HepG2 (cell line): ENCODE data around the gene BTBD17. TPM values are rescaled to one million over a fixed set of nuclear protein-coding genes. Genes with fewer than 3 reads are reported as not detected.
A peak's percentile ranks its signal among the peaks of the same experiment; 100 is the strongest.

Experiments
- ATM ChIP-seq: fragments of 450-650 bp; IDR thresholded peaks from 2 replicates; pipeline ENCODE4 v1.7.1; 2017; ENCODE audit warnings: mild to moderate bottlenecking, borderline replicate concordance
- CEBPB ChIP-seq: IDR thresholded peaks from 2 replicates; pipeline ENCODE4 v1.6.1; 2011; ENCODE audit warnings: low read depth, low read length, improper control_type of control experiment, borderline replicate concordance
- FOSL2 ChIP-seq: sonication (generic); formaldehyde crosslinking; IDR thresholded peaks from 2 replicates; pipeline ENCODE4 v1.4.0; 2020; ENCODE audit warnings: missing genetic modification reagents
- GABPA ChIP-seq, 2 experiments: IDR thresholded peaks; 2 replicates each; pipeline ENCODE4 v1.6.1; 2011 to 2016; ENCODE audit warnings: low read depth in 2 of 2, low read length in 1 of 2, missing biosample characterization in 1 of 2, missing genetic modification characterization in 1 of 2
- MEIS2 ChIP-seq: sonication (generic); formaldehyde crosslinking; IDR thresholded peaks from 2 replicates; pipeline ENCODE4 v1.9.0; 2021; ENCODE audit warnings: mild to moderate bottlenecking, missing genetic modification reagents
- PCBP1 ChIP-seq: fragments of 200-400 bp; formaldehyde crosslinking; IDR thresholded peaks from 2 replicates; pipeline ENCODE4 v1.6.1; 2017; ENCODE audit warnings: mild to moderate bottlenecking, low read depth, low read length, borderline replicate concordance
- REL ChIP-seq: sonication (generic); formaldehyde crosslinking; conservative IDR thresholded peaks from 2 replicates; pipeline ENCODE4 v1.8.0; 2022; ENCODE audit warnings: mild to moderate bottlenecking, missing genetic modification reagents, moderate library complexity
- SMC3 ChIP-seq: IDR thresholded peaks from 2 replicates; pipeline ENCODE4 v1.6.1; 2011; ENCODE audit warnings: low read length, improper control_type of control experiment
- SP140L ChIP-seq: sonication (generic); formaldehyde crosslinking; IDR thresholded peaks from 2 replicates; pipeline ENCODE4 v1.4.0; 2020; ENCODE audit warnings: missing genetic modification reagents, borderline replicate concordance
- ZNF101 ChIP-seq: sonication (generic); formaldehyde crosslinking; IDR thresholded peaks from 2 replicates; pipeline ENCODE4 v1.4.0; 2020; ENCODE audit warnings: mild to moderate bottlenecking, low read depth, missing genetic modification reagents, borderline replicate concordance
- ZNF331 ChIP-seq: sonication (generic); formaldehyde crosslinking; IDR thresholded peaks from 2 replicates; pipeline ENCODE4 v1.4.0; 2020; ENCODE audit warnings: missing genetic modification reagents
- ZNF530 ChIP-seq: sonication (generic); formaldehyde crosslinking; IDR thresholded peaks from 2 replicates; pipeline ENCODE4 v1.5.0; 2020; ENCODE audit warnings: low read depth, mild to moderate bottlenecking, missing genetic modification reagents
- ZNF709 ChIP-seq: sonication (generic); formaldehyde crosslinking; IDR thresholded peaks from 2 replicates; pipeline ENCODE4 v1.5.0; 2020; ENCODE audit warnings: mild to moderate bottlenecking, missing genetic modification reagents
- ZNF720 ChIP-seq: sonication (generic); formaldehyde crosslinking; IDR thresholded peaks from 2 replicates; pipeline ENCODE4 v1.4.0; 2020; ENCODE audit warnings: missing genetic modification reagents
- ZNF891 ChIP-seq: sonication (generic); formaldehyde crosslinking; IDR thresholded peaks from 2 replicates; pipeline ENCODE4 v1.5.0; 2020; ENCODE audit warnings: mild to moderate bottlenecking, missing genetic modification reagents
- ZSCAN31 ChIP-seq: sonication (generic); formaldehyde crosslinking; IDR thresholded peaks from 2 replicates; pipeline ENCODE4 v1.5.0; 2020; ENCODE audit warnings: low read depth, mild to moderate bottlenecking, missing genetic modification reagents
- polyA plus RNA-seq, 8 experiments: library from polyadenylated mRNA; depleted of rRNA in 3 of 8; stranded (reverse) in 7 of 8; unstranded in 1 of 8; fragments of >200 nt; fragmentation: Illumina TruSeq in 4 of 8; extraction: Trizol in 4 of 8; gene quantifications; 2 replicates each; pipeline versions ENCODE4 v1.2.1 to v1.2.3, GENCODE V29; 2011 to 2016; ENCODE audit warnings: low read depth in 4 of 8, missing spikeins in 1 of 8, mixed read lengths in 1 of 8; ENCODE audit not compliant: insufficient read depth in 1 of 8
- total RNA-seq, 5 experiments: library from RNA; depleted of rRNA; stranded (reverse); fragments of >200 nt; fragmentation: Illumina TruSeq; extraction: Trizol; gene quantifications; 2 replicates each; pipeline ENCODE4 v1.2.3, GENCODE V29; 2016; ENCODE audit warnings: low read depth in 1 of 5
- TF ChIP-seq, protein P1 (sequence below): sonication (generic); formaldehyde crosslinking; IDR thresholded peaks from 2 replicates; pipeline ENCODE4 v1.9.0; 2022; ENCODE audit warnings: low read depth, missing genetic modification reagents
- TF ChIP-seq, protein P2 (sequence below): sonication (generic); formaldehyde crosslinking; IDR thresholded peaks from 2 replicates; pipeline ENCODE4 v1.5.0; 2020; ENCODE audit warnings: missing genetic modification reagents
- TF ChIP-seq, protein P3 (sequence below): sonication (generic); formaldehyde crosslinking; conservative IDR thresholded peaks from 2 replicates; pipeline ENCODE4 v1.4.0; 2020; ENCODE audit warnings: missing genetic modification reagents
- TF ChIP-seq, protein P4 (sequence below): IDR thresholded peaks from 2 replicates; pipeline ENCODE4 v1.6.1; 2012; ENCODE audit warnings: inconsistent platforms
- TF ChIP-seq, protein P5 (sequence below): IDR thresholded peaks from 2 replicates; pipeline ENCODE4 v1.6.1; 2016; ENCODE audit warnings: control low read depth
- TF ChIP-seq, protein P6 (sequence below): sonication (generic); formaldehyde crosslinking; conservative IDR thresholded peaks from 2 replicates; pipeline ENCODE4 v1.4.0; 2020; ENCODE audit warnings: missing genetic modification reagents

The BTBD17 gene
- total and polyA plus RNA-seq, 2 of the 13 experiments (the other 11 are each of a cell fraction or from before 2014, with no cell fraction given) = not detected

DNA sequence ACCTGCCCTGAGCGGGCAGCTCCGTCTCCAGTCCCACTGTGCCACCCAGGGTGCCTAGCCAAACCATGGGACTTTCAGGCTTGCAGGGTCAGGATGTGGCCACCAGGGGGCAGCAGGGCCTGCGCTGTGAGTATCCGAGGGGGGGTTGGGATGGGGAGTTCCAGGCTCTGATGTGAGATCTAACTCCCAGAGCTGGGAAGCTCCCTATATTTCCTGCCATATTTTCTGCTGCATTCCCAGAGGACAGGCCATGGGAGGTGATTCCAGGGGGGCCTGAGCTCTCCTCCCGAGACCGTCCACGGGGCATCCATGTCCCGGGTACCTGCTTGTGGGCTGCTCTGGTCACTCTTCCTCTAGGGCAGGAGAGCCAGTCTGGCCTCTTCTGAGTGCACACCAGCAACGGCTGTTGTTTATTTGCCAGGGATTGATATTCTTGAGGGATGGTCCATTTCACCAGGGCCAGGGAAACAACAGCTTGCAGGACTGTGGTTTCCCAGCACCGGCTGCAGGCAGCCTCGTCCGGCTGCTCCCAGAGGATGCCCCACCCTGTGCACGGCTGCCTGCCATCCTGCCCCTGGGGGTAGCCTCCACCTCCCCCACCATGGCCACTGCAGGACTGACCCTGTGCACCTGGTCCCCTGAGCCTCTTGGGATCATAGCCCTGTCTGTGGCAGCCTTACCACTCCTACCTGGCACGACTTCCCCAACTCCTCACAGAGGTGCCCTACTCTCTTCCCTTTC, 6.8 kb upstream of the BTBD17 start (continued):
- TF ChIP-seq, protein P1, sequence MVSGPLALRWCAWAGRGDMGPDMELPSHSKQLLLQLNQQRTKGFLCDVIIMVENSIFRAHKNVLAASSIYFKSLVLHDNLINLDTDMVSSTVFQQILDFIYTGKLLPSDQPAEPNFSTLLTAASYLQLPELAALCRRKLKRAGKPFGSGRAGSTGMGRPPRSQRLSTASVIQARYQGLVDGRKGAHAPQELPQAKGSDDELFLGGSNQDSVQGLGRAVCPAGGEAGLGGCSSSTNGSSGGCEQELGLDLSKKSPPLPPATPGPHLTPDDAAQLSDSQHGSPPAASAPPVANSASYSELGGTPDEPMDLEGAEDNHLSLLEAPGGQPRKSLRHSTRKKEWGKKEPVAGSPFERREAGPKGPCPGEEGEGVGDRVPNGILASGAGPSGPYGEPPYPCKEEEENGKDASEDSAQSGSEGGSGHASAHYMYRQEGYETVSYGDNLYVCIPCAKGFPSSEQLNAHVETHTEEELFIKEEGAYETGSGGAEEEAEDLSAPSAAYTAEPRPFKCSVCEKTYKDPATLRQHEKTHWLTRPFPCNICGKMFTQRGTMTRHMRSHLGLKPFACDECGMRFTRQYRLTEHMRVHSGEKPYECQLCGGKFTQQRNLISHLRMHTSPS (CRISPR knock-in tag) = no peak
- TF ChIP-seq ZNF331 (CRISPR knock-in tag) (no peak), REL (CRISPR knock-in tag) (no peak), SP140L (CRISPR knock-in tag) (no peak), ZNF720 (CRISPR knock-in tag) (no peak), GABPA (IDR thresholded peaks at IDR 0.05; ENCODE audit: low read depth, low read length) (no peak), GABPA (CRISPR knock-in tag; IDR thresholded peaks at IDR 0.05; ENCODE audit: low read depth) (no peak), CEBPB (no peak), ZNF891 (CRISPR knock-in tag) (peak; percentile 46; the same call in 1 of the 2 replicates), MEIS2 (CRISPR knock-in tag) (no peak), ZSCAN31 (CRISPR knock-in tag) (no peak), PCBP1 (0 out of 2 replicates have a peak, but pooled peaks have one; percentile 10), FOSL2 (CRISPR knock-in tag) (no peak), SMC3 (peak; percentile 77), ZNF101 (no peak), ZNF709 (CRISPR knock-in tag) (no peak), ZNF530 (CRISPR knock-in tag) (no peak), ATM (no peak)
- TF ChIP-seq, protein P2, sequence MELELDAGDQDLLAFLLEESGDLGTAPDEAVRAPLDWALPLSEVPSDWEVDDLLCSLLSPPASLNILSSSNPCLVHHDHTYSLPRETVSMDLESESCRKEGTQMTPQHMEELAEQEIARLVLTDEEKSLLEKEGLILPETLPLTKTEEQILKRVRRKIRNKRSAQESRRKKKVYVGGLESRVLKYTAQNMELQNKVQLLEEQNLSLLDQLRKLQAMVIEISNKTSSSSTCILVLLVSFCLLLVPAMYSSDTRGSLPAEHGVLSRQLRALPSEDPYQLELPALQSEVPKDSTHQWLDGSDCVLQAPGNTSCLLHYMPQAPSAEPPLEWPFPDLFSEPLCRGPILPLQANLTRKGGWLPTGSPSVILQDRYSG (CRISPR knock-in tag) = no peak
- TF ChIP-seq, protein P3, sequence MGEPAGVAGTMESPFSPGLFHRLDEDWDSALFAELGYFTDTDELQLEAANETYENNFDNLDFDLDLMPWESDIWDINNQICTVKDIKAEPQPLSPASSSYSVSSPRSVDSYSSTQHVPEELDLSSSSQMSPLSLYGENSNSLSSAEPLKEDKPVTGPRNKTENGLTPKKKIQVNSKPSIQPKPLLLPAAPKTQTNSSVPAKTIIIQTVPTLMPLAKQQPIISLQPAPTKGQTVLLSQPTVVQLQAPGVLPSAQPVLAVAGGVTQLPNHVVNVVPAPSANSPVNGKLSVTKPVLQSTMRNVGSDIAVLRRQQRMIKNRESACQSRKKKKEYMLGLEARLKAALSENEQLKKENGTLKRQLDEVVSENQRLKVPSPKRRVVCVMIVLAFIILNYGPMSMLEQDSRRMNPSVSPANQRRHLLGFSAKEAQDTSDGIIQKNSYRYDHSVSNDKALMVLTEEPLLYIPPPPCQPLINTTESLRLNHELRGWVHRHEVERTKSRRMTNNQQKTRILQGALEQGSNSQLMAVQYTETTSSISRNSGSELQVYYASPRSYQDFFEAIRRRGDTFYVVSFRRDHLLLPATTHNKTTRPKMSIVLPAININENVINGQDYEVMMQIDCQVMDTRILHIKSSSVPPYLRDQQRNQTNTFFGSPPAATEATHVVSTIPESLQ (CRISPR knock-in tag) = no peak
- TF ChIP-seq, protein P4, sequence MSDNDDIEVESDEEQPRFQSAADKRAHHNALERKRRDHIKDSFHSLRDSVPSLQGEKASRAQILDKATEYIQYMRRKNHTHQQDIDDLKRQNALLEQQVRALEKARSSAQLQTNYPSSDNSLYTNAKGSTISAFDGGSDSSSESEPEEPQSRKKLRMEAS = no peak; the same call in 1 of the 2 replicates
- TF ChIP-seq, protein P5, sequence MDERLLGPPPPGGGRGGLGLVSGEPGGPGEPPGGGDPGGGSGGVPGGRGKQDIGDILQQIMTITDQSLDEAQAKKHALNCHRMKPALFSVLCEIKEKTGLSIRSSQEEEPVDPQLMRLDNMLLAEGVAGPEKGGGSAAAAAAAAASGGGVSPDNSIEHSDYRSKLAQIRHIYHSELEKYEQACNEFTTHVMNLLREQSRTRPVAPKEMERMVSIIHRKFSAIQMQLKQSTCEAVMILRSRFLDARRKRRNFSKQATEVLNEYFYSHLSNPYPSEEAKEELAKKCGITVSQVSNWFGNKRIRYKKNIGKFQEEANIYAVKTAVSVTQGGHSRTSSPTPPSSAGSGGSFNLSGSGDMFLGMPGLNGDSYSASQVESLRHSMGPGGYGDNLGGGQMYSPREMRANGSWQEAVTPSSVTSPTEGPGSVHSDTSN (CRISPR knock-in tag) = no peak
- TF ChIP-seq, protein P6, sequence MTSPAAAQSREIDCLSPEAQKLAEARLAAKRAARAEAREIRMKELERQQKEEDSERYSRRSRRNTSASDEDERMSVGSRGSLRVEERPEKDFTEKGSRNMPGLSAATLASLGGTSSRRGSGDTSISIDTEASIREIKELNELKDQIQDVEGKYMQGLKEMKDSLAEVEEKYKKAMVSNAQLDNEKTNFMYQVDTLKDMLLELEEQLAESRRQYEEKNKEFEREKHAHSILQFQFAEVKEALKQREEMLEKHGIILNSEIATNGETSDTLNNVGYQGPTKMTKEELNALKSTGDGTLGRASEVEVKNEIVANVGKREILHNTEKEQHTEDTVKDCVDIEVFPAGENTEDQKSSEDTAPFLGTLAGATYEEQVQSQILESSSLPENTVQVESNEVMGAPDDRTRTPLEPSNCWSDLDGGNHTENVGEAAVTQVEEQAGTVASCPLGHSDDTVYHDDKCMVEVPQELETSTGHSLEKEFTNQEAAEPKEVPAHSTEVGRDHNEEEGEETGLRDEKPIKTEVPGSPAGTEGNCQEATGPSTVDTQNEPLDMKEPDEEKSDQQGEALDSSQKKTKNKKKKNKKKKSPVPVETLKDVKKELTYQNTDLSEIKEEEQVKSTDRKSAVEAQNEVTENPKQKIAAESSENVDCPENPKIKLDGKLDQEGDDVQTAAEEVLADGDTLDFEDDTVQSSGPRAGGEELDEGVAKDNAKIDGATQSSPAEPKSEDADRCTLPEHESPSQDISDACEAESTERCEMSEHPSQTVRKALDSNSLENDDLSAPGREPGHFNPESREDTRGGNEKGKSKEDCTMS = no peak
